ENCODE results near the gene KIAA1671. TPM values are rescaled to one million over a fixed set of nuclear protein-coding genes. Genes with fewer than 3 reads are reported as not detected.

The KIAA1671 gene
- total RNA-seq, 1 experiment from 2014 or later, result 12.8 TPM

DNA sequence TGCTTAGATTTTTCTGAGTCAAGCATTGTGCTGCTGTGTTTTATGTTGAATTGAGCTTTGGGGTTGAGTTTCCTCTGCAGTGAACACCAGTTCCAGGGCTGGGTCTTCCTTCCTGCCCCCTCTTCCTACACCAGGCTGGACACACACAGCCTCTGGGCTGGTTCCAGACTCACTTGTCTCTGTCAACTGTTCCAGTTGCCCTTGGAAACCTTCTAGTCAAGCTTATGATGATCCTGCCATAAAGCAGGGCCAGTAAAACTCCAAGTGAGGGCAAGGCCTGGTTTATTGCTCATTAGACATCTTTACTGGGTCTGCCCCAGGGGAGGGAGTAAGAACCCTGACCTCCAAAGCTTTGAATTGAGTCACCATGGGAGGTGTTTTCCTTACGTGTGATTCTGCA is 61.1 kb downstream of the KIAA1671 start:
- no peaks in the 10 kb centered on the region for H3K4me1 ChIP-seq (ENCODE audit: insufficient read depth, low read length, poor library complexity, severe bottlenecking)
- no TSS peak for BruUV-seq (replicated peaks)
- CTCF ChIA-PET, result no interaction called here
- H3K9me3 ChIP-seq (ENCODE audit: low read depth, low read length, poor library complexity, severe bottlenecking), result no peaks in the 10 kb centered on the region
- H3K36me3 ChIP-seq (ENCODE audit: insufficient read depth, low read length, poor library complexity, severe bottlenecking), result no peaks in the 10 kb centered on the region
- H3K27me3 ChIP-seq (replicated peaks; ENCODE audit: insufficient read depth, low read depth, low read length, poor library complexity), result no peaks in the 10 kb centered on the region
- no peak for DNase-seq (ENCODE audit: low spot score)
- no peak overlapping the region for H3K27ac ChIP-seq (ENCODE audit: low read depth, low read length, poor library complexity, severe bottlenecking)
- intact Hi-C loops (cut with micrococcal nuclease; ENCODE audit: unreplicated experiment), result no loop called here
- POLR2A ChIA-PET (ENCODE audit: low non-redundant PET), result no interaction called here
- TF ChIP-seq, protein P1, sequence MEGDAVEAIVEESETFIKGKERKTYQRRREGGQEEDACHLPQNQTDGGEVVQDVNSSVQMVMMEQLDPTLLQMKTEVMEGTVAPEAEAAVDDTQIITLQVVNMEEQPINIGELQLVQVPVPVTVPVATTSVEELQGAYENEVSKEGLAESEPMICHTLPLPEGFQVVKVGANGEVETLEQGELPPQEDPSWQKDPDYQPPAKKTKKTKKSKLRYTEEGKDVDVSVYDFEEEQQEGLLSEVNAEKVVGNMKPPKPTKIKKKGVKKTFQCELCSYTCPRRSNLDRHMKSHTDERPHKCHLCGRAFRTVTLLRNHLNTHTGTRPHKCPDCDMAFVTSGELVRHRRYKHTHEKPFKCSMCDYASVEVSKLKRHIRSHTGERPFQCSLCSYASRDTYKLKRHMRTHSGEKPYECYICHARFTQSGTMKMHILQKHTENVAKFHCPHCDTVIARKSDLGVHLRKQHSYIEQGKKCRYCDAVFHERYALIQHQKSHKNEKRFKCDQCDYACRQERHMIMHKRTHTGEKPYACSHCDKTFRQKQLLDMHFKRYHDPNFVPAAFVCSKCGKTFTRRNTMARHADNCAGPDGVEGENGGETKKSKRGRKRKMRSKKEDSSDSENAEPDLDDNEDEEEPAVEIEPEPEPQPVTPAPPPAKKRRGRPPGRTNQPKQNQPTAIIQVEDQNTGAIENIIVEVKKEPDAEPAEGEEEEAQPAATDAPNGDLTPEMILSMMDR (conservative IDR thresholded peaks at IDR 0.05; ENCODE audit: low read depth, low read length), result no peak
- TF ChIP-seq EZH2 (IDR thresholded peaks at IDR 0.05; ENCODE audit: borderline replicate concordance, low read depth, low read length, poor library complexity, severe bottlenecking), result no peak
- H3K4me3 ChIP-seq (ENCODE audit: low read depth, low read length, poor library complexity, severe bottlenecking), result no peak overlapping the region

DNA sequence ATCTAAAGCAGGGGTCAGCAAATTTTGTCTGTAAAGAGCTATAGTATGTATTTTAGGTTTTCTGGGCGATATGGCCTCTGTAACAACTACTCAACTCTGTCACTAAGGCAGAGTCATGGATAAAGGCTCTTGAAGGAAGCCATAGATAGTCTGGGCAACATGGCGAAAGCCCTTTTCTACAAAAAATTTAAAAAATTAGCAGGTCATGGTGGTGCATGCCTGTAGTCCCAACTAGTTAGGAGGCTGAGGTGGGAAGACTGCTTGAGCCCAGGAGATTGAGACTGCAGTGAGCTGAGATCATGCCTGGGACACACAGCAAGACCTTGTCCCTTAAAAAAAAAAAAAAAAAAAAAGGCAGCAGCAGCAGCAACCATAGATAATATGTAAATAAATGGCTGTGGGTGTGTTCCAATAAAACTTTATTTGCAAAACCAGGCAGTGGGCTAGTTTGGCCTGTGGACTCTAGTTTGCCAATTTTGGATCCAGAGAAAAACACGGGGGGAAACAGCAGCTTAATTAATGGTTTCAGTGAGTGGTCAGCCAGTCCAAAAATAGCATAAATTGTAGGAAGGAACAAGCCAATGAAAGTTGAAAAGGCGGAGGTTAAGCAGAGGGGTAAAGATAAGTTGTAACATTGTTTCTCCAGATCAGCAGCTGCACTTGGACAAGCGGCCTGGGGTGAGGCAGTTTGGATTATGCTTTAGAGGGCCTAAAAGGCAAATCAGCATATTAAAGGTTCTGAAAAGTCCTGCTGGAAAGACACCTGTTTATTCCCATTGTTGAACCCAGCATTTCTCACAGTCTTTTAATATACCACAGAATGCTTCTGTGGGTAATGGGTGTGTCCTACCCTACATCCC is 62.6 kb downstream of the KIAA1671 start:
- Histone ChIP-seq H3K4me1 (ENCODE audit: insufficient read depth, low read length, poor library complexity, severe bottlenecking) (no peaks in the 10 kb centered on the region), H3K4me3 (ENCODE audit: low read depth, low read length, poor library complexity, severe bottlenecking) (no peak overlapping the region), H3K9me3 (ENCODE audit: low read depth, low read length, poor library complexity, severe bottlenecking) (no peaks in the 10 kb centered on the region), H3K27ac (ENCODE audit: low read depth, low read length, poor library complexity, severe bottlenecking) (no peak overlapping the region), H3K36me3 (ENCODE audit: insufficient read depth, low read length, poor library complexity, severe bottlenecking) (no peaks in the 10 kb centered on the region), H3K27me3 (replicated peaks; ENCODE audit: insufficient read depth, low read depth, low read length, poor library complexity) (no peaks in the 10 kb centered on the region)
- ChIA-PET CTCF (no interaction called here), POLR2A (ENCODE audit: low non-redundant PET) (no interaction called here)
- no TSS peak for BruUV-seq (replicated peaks)
- DNase-seq (ENCODE audit: low spot score), result no peak
- intact Hi-C loops (cut with micrococcal nuclease; ENCODE audit: unreplicated experiment), result no loop called here
- TF ChIP-seq, protein P1 (conservative IDR thresholded peaks at IDR 0.05; ENCODE audit: low read depth, low read length), result no peak
- no peak for TF ChIP-seq EZH2 (IDR thresholded peaks at IDR 0.05; ENCODE audit: borderline replicate concordance, low read depth, low read length, poor library complexity, severe bottlenecking)

DNA sequence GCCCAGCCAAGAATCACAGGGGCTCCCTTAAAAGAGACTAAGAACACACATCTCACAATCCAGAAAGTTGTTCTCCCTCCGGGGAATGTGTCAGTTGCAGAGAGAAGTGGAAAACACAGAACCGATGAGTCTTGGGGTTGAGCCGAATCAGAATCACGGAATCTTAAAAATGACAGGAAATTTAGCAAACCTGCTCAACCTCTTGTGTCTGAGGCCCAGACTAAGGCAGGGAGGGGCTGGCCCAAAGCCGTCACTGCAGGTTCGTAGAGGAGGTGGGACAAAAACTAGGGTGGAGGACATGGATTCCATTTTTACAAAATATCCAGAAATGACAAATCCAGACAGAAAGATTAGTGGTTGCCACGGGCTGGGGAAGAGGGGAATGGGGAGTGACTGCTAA is 63.8 kb downstream of the KIAA1671 start:
- H3K36me3 ChIP-seq (ENCODE audit: insufficient read depth, low read length, poor library complexity, severe bottlenecking), result no peaks in the 10 kb centered on the region
- ChIA-PET POLR2A (ENCODE audit: low non-redundant PET) (no interaction called here), CTCF (no interaction called here)
- no peak for DNase-seq (ENCODE audit: low spot score)
- H3K9me3 ChIP-seq (ENCODE audit: low read depth, low read length, poor library complexity, severe bottlenecking), result no peaks in the 10 kb centered on the region
- no peaks in the 10 kb centered on the region for H3K4me1 ChIP-seq (ENCODE audit: insufficient read depth, low read length, poor library complexity, severe bottlenecking)
- BruUV-seq (replicated peaks), result no TSS peak
- H3K27ac ChIP-seq (ENCODE audit: low read depth, low read length, poor library complexity, severe bottlenecking), result no peak overlapping the region
- TF ChIP-seq EZH2 (IDR thresholded peaks at IDR 0.05; ENCODE audit: borderline replicate concordance, low read depth, low read length, poor library complexity, severe bottlenecking), result no peak
- intact Hi-C loops (cut with micrococcal nuclease; ENCODE audit: unreplicated experiment), result no loop called here
- no peak overlapping the region for H3K4me3 ChIP-seq (ENCODE audit: low read depth, low read length, poor library complexity, severe bottlenecking)
- H3K27me3 ChIP-seq (replicated peaks; ENCODE audit: insufficient read depth, low read depth, low read length, poor library complexity), result no peaks in the 10 kb centered on the region

DNA sequence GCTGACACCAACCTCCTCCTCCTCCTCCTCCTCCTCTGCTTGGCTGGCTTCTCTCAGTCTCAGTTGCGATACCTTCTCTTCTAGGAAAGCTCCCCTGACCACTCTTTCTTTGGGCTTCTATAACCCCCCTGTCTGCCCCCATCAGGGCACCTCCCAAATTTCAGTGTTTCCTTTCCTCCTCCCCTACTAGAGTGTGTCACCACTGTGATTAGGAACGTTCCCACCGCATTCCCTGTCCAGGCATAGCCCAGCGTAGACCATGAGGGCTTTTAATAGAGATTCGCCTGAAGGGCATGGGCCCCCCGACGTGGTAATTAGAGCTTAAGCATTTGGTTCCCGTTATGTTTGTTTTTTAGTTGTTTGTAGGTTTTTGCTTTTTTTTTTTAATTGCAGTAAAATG is 65.5 kb downstream of the KIAA1671 start:
- DNase-seq (ENCODE audit: low spot score), result no peak
- no peak for TF ChIP-seq EZH2 (IDR thresholded peaks at IDR 0.05; ENCODE audit: borderline replicate concordance, low read depth, low read length, poor library complexity, severe bottlenecking)
- TF ChIP-seq, protein P1 (conservative IDR thresholded peaks at IDR 0.05; ENCODE audit: low read depth, low read length), result no peak
- ChIA-PET CTCF (no interaction called here), POLR2A (ENCODE audit: low non-redundant PET) (no interaction called here)
- intact Hi-C loops (cut with micrococcal nuclease; ENCODE audit: unreplicated experiment), result no loop called here
- no peaks in the 10 kb centered on the region for H3K4me1 ChIP-seq (ENCODE audit: insufficient read depth, low read length, poor library complexity, severe bottlenecking)
- H3K36me3 ChIP-seq (ENCODE audit: insufficient read depth, low read length, poor library complexity, severe bottlenecking), result no peaks in the 10 kb centered on the region
- no peak overlapping the region for H3K4me3 ChIP-seq (ENCODE audit: low read depth, low read length, poor library complexity, severe bottlenecking)
- BruUV-seq (replicated peaks), result no TSS peak
- H3K9me3 ChIP-seq (ENCODE audit: low read depth, low read length, poor library complexity, severe bottlenecking), result no peaks in the 10 kb centered on the region
- H3K27ac ChIP-seq (ENCODE audit: low read depth, low read length, poor library complexity, severe bottlenecking), result no peak overlapping the region
- no peaks in the 10 kb centered on the region for H3K27me3 ChIP-seq (replicated peaks; ENCODE audit: insufficient read depth, low read depth, low read length, poor library complexity)

All from A673 (cell line).